Neural cell (in vitro differentiated cells): ENCODE results near the gene RGS12. TPM values are rescaled to one million over a fixed set of nuclear protein-coding genes. Genes with fewer than 3 reads are reported as not detected.

Experiments
- H2AFZ ChIP-seq: fragments of 200-600, 300-800 bp; sonication (generic), shearing (Covaris generic); 2 replicates; pipeline ENCODE4 v1.6.0; 2014; ENCODE audit warnings: low read depth, mild to moderate bottlenecking, antibody characterized with exemption, low read length, moderate library complexity
- H3F3A ChIP-seq: fragments of 200-600 bp; shearing (Covaris generic); 2 replicates; pipeline ENCODE4 v1.6.1; 2016; ENCODE audit warnings: mild to moderate bottlenecking, moderate library complexity, mixed read lengths, antibody characterized with exemption, low read length; ENCODE audit not compliant: insufficient read depth, poor library complexity, severe bottlenecking
- H3K27ac ChIP-seq: fragments of 200-600, 300-800 bp; sonication (generic), shearing (Covaris generic); 2 replicates; pipeline ENCODE4 v1.5.1; 2014; ENCODE audit warnings: mild to moderate bottlenecking, low read length, moderate library complexity
- H3K27me3 ChIP-seq: fragments of 300-800, 200-600 bp; sonication (generic), shearing (Covaris generic); 2 replicates; pipeline ENCODE4 v1.6.0; 2014; ENCODE audit warnings: mild to moderate bottlenecking, low read depth, low read length, moderate library complexity; ENCODE audit not compliant: insufficient read depth
- H3K36me3 ChIP-seq: fragments of 300-800, 200-600 bp; sonication (generic), shearing (Covaris generic); 2 replicates; pipeline ENCODE4 v1.5.1; 2014; ENCODE audit warnings: mild to moderate bottlenecking, antibody characterized with exemption, low read length, moderate library complexity; ENCODE audit not compliant: insufficient read depth
- H3K4me2 ChIP-seq: fragments of 300-800, 200-600 bp; sonication (generic), shearing (Covaris generic); 2 replicates; pipeline ENCODE4 v1.6.0; 2014; ENCODE audit warnings: mild to moderate bottlenecking, low read length
- H3K4me3 ChIP-seq: fragments of 300-800, 200-600 bp; sonication (generic), shearing (Covaris generic); 2 replicates; pipeline ENCODE4 v1.5.1; 2014; ENCODE audit warnings: mild to moderate bottlenecking, low read length, moderate library complexity
- H3K79me2 ChIP-seq: fragments of 200-600 bp; shearing (Covaris generic); replicated peaks from 2 replicates; pipeline ENCODE4 v1.6.0; 2014; ENCODE audit warnings: mild to moderate bottlenecking, low read length, moderate library complexity; ENCODE audit not compliant: insufficient read depth
- H3K9ac ChIP-seq: fragments of 300-800, 200-600 bp; sonication (generic), shearing (Covaris generic); 2 replicates; pipeline ENCODE4 v1.6.1; 2016; ENCODE audit warnings: mild to moderate bottlenecking, low read length, mixed read lengths
- H3K9me2 ChIP-seq: fragments of 200-600 bp; shearing (Covaris generic); 2 replicates; pipeline ENCODE4 v1.6.1; 2016; ENCODE audit warnings: mild to moderate bottlenecking, low read length, mixed read lengths; ENCODE audit not compliant: insufficient read depth
- H3K9me3 ChIP-seq: fragments of 200-600, 300-800 bp; sonication (generic), shearing (Covaris generic); 2 replicates; pipeline ENCODE4 v1.6.1; 2016; ENCODE audit warnings: mild to moderate bottlenecking, mixed run types, low read length, moderate library complexity, mixed read lengths
- H4K20me1 ChIP-seq: fragments of 200-600 bp; shearing (Covaris generic); 2 replicates; pipeline ENCODE4 v1.6.1; 2016; ENCODE audit warnings: mild to moderate bottlenecking, mixed run types; ENCODE audit not compliant: insufficient read depth
- CTCF ChIP-seq: fragments of 450-650 bp; IDR thresholded peaks from 2 replicates; pipeline ENCODE4 v1.5.1; 2014; ENCODE audit warnings: antibody characterized with exemption, mild to moderate bottlenecking, moderate library complexity; ENCODE audit not compliant: poor library complexity, severe bottlenecking
- EP300 ChIP-seq: fragments of 450-650 bp; conservative IDR thresholded peaks from 2 replicates; pipeline ENCODE4 v1.6.1; 2014; ENCODE audit warnings: antibody characterized with exemption, mild to moderate bottlenecking, moderate library complexity; ENCODE audit not compliant: poor library complexity, severe bottlenecking
- EZH2 ChIP-seq: fragments of 200-600, 300-800 bp; shearing (Covaris generic), sonication (generic); IDR thresholded peaks from 2 replicates; pipeline ENCODE4 v1.6.1; 2014; ENCODE audit warnings: antibody characterized with exemption, low read length, borderline replicate concordance, mild to moderate bottlenecking; ENCODE audit not compliant: insufficient read depth, poor library complexity, severe bottlenecking
- MXI1 ChIP-seq: fragments of 450-650 bp; conservative IDR thresholded peaks from 2 replicates; pipeline ENCODE4 v1.6.1; 2014; ENCODE audit warnings: antibody characterized with exemption, mild to moderate bottlenecking; ENCODE audit not compliant: poor library complexity, severe bottlenecking
- POLR2AphosphoS5 ChIP-seq: IDR thresholded peaks from 2 replicates; pipeline ENCODE4 v1.6.1; 2012
- RAD21 ChIP-seq: fragments of 450-650 bp; conservative IDR thresholded peaks from 2 replicates; pipeline ENCODE4 v1.6.1; 2014; ENCODE audit warnings: antibody characterized with exemption, mild to moderate bottlenecking, moderate library complexity
- SMC3 ChIP-seq: fragments of 450-650 bp; conservative IDR thresholded peaks from 2 replicates; pipeline ENCODE4 v1.6.1; 2014; ENCODE audit warnings: antibody characterized with exemption, mild to moderate bottlenecking, moderate library complexity; ENCODE audit not compliant: poor library complexity
- TAF1 ChIP-seq: IDR thresholded peaks from 2 replicates; pipeline ENCODE4 v1.6.1; 2012; ENCODE audit warnings: low read depth
- polyA plus RNA-seq: library from polyadenylated mRNA; depleted of rRNA; stranded (reverse); fragments of >200 nt; gene quantifications from 2 replicates; pipeline ENCODE4 v1.2.3, GENCODE V29; 2014
- TF ChIP-seq, protein P1 (sequence below): IDR thresholded peaks from 2 replicates; pipeline ENCODE4 v1.6.1; 2012; ENCODE audit warnings: borderline replicate concordance

RGS12 gene
- polyA plus RNA-seq, 1 donor from 2014 or later: 66.4 TPM

GRCh38 chr4:3323071-3323481 lies 30.3 kb downstream of the RGS12 start:
- H3K4me3 ChIP-seq: no peak overlapping the region
- peaks cover 43% of the 10 kb centered on the region for H3K79me2 ChIP-seq
- H3K27me3 ChIP-seq: no peaks in the 10 kb centered on the region
- H3F3A ChIP-seq: no peaks in the 10 kb centered on the region
- no peaks in the 10 kb centered on the region for H3K9me2 ChIP-seq
- H3K27ac ChIP-seq: no peak overlapping the region
- H2AFZ ChIP-seq: no peak overlapping the region
- H3K9me3 ChIP-seq: no peaks in the 10 kb centered on the region
- H3K9ac ChIP-seq: no peak overlapping the region
- H3K4me2 ChIP-seq: no peak overlapping the region
- H4K20me1 ChIP-seq: no peaks in the 10 kb centered on the region
- TF ChIP-seq MXI1 (no peak), RAD21 (no peak), SMC3 (no peak), POLR2AphosphoS5 (no peak), EP300 (no peak), TAF1 (no peak), CTCF (no peak), EZH2 (no peak)
- TF ChIP-seq, protein P1, sequence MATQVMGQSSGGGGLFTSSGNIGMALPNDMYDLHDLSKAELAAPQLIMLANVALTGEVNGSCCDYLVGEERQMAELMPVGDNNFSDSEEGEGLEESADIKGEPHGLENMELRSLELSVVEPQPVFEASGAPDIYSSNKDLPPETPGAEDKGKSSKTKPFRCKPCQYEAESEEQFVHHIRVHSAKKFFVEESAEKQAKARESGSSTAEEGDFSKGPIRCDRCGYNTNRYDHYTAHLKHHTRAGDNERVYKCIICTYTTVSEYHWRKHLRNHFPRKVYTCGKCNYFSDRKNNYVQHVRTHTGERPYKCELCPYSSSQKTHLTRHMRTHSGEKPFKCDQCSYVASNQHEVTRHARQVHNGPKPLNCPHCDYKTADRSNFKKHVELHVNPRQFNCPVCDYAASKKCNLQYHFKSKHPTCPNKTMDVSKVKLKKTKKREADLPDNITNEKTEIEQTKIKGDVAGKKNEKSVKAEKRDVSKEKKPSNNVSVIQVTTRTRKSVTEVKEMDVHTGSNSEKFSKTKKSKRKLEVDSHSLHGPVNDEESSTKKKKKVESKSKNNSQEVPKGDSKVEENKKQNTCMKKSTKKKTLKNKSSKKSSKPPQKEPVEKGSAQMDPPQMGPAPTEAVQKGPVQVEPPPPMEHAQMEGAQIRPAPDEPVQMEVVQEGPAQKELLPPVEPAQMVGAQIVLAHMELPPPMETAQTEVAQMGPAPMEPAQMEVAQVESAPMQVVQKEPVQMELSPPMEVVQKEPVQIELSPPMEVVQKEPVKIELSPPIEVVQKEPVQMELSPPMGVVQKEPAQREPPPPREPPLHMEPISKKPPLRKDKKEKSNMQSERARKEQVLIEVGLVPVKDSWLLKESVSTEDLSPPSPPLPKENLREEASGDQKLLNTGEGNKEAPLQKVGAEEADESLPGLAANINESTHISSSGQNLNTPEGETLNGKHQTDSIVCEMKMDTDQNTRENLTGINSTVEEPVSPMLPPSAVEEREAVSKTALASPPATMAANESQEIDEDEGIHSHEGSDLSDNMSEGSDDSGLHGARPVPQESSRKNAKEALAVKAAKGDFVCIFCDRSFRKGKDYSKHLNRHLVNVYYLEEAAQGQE: no peak
- peaks cover 13% of the 10 kb centered on the region for H3K36me3 ChIP-seq

DNA sequence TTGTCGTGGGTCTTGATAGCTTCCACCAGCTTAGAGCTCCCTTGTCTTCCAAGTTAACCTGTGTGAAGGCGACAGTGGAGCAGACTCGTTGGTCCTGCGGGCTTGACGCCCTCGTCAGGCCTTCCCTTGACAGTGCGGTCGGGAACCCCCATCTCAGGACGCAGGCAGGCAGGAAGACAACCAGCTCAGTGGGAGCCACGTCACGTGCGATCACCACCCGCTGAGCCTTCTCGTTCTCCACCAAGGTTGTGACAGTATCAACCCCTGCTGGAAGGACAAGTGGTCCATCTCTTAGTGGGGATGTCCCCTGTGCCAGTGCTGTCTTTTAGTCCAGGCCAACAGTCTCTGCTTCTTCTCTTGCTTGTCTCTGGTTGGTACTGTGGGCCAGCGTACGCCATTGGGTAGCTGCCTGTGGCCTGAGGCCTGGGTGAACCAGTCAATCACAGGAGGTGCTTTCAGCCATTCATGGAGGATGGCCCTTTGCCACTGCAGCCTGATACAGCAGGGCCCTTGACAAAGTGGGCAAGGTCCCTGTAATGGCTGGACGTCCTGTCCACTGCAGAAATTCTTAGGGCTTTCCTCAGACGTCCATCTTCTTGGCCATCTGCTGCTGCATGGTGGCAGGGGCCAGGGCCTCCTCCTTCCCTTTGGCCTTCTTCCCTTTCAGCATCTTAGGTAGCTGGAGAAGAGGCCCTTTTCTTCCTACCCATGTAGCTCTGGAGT lies 31.4 kb downstream of the RGS12 start:
- H3K27me3 ChIP-seq: no peaks in the 10 kb centered on the region
- peaks cover 39% of the 10 kb centered on the region for H3K79me2 ChIP-seq
- no peak overlapping the region for H3K27ac ChIP-seq
- peaks cover 13% of the 10 kb centered on the region for H3K36me3 ChIP-seq
- no peak overlapping the region for H3K4me2 ChIP-seq
- no peak overlapping the region for H3K4me3 ChIP-seq
- no peaks in the 10 kb centered on the region for H4K20me1 ChIP-seq
- no peaks in the 10 kb centered on the region for H3K9me3 ChIP-seq
- H3K9me2 ChIP-seq: no peaks in the 10 kb centered on the region
- no peak overlapping the region for H2AFZ ChIP-seq
- TF ChIP-seq EZH2: no peak
- no peak for TF ChIP-seq CTCF
- no peak for TF ChIP-seq RAD21
- no peak for TF ChIP-seq MXI1
- no peak for TF ChIP-seq EP300
- TF ChIP-seq, protein P1: no peak
- TF ChIP-seq POLR2AphosphoS5: no peak
- no peak for TF ChIP-seq SMC3
- TF ChIP-seq TAF1: no peak
- H3K9ac ChIP-seq: no peak overlapping the region
- H3F3A ChIP-seq: no peaks in the 10 kb centered on the region
